Hepatic stellate cell (primary cell): ENCODE data around the gene ZNF343.
"Not testable (repeated sequence)": the region's sequence is repeated elsewhere in the genome, so short reads cannot be mapped to it uniquely, and the experiment has no call there.

Experiments
- DNase-seq: peaks from one replicate; pipeline ENCODE4 v3.0.0; 2011; ENCODE audit warnings: low spot score

ZNF343 gene

DNA sequence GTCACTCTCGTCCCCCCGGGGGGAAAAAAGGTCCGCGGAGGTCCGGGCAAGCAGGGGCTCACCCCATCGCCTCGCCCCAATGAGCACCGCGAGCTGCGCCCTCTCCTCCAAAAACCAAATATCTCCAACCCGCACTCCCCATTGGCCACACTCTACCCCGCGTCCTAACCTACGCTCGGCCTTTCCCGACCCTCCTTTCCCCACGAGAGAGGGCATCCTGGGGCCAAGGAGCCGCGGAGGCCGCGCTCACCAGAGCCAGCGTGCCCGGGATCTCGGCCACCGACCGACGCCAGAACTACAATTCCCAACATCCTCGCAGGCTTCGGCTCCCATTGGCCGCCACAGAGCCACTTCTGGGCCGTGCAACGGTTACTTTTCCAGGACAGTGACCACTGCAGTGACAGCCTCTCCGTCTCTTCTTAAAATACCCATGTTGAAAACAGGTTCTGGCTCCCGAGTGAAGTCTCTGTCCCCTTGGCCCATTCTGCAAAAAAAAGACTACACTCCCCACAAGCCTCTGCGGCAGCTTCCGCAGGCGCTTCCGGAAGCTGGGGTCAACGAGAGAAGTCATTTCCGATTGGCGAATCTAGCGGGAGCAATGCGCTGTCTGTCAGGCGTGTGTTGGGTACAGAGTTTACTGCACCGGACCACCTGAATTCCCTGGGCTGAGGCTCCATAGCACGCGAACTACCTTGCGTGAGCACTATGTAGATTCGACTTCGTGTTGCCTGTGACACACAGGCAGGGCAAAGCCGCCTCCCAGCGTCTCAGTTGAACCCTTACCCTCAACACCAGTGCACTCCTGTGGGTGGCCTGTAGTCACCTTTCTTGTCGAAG lies at the start of gene ZNF343:
Gene ZNF343, minus strand, starts transcription at position 285 of the 837 bp plus-strand sequence. CDS start 15,020 bp downstream, outside the sequence.
- peak; percentile 86 for DNase-seq

DNA sequence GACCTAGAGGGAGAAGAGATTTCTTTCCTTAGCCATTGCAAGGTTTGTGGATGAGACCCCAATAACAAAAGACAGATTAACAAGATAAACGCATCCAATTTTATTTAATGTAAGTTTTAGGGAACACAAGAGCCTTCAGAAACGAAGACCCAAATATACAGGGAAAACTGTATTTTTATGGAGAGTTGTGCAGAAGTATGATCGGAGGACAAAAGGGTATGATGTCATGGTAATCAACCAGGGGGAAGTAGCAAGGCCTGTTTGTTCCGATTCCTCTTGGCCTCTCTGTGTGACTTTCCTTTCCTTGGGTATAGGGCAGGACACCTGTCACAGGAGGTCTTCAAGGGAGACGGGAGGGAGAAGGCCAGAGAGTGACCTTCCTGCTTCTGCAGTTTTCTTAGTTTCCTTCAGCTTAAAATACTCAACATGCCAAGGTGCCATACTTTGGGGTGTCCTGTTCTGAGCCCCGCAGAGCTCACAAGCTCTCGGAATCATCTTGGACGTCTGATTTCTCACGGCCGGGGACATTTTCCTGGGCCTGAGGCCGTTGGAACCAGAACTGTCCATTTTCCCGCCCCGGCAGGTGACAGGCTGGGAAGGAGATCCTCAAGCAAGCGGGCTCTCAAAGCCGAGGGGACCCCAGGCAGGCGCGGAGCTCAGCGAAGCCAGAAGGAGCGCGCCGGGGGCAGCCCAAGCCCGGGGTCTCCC lies 49.3 kb upstream of the ZNF343 start:
- DNase-seq, result no peak

DNA sequence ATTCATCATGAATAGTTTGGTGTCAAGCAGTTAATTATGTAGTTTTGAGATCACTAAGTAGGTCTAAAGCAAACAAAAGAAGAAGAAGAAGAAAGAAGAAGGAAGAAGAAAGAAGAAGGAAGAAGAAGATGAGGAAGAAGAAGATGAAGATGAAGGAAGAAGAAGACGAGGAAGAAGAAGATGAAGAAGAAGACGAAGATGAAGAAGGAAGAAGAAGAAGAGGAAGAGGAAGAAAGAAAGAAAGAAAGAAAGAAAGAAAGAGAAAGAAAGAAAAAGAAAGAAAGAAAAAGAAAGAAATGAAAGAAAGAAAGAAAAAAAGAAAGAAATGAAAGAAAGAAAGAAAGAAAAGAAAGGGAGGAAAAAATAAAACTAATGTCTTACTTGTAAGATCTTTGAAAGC lies 36.9 kb upstream of the ZNF343 start:
- no peak for DNase-seq

DNA sequence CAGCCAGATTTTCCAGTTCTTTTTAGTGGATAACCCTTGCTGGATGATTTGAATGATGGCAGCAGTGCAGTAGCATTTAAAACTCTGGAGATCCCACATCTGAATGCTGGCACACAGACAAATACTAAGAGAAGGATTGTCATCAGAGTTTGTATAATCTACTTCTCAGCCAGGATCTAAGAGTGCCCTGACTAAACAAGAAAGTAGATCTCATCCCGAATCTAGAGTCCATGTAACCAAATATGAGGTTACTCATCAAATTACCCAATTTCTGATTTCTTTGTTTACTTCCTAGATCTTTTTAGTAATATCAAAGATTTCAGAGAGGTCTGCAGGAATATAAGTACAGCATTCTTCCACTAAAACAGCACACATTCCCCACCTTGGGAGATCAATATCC lies 35.5 kb upstream of the ZNF343 start:
- no peak for DNase-seq

DNA sequence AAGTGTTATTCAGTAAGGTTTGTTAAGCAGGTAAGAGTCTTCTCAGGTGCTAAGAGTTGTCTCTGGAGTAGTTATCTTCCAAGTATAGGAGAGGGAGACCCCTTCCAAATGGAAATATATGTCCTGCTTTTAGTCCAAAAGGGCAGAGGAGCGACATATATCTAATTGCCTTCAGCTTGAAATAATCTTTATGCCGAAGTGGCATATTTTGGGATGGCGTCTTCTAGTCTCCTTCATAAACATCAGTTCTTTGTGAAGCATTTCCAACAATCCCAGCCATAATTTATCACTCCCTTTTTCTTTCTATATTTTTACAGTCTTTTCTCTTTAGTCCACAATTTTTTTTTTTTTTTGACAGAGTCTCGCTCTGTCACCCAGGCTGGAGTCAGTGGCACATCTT lies 33.6 kb upstream of the ZNF343 start:
- DNase-seq, result no peak

DNA sequence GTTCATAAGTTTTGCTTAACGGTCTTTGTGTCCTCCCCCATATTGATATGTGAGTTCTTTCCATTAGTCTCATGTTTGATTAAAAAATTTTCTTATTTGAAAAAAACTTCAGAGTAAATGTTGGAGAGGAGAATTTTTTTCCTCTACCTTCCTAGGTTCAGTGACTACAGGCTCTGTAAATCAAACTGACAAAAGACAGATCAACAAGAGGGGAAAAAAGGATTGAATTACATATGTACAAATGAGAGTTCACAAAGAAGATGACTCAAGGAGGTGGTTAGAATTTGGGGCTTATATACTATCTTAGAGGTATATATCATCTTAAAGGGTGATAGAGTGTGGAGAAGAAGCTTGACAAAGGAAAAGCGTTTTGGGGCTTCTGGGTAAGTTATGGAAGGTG lies 33.2 kb upstream of the ZNF343 start:
- no peak for DNase-seq

DNA sequence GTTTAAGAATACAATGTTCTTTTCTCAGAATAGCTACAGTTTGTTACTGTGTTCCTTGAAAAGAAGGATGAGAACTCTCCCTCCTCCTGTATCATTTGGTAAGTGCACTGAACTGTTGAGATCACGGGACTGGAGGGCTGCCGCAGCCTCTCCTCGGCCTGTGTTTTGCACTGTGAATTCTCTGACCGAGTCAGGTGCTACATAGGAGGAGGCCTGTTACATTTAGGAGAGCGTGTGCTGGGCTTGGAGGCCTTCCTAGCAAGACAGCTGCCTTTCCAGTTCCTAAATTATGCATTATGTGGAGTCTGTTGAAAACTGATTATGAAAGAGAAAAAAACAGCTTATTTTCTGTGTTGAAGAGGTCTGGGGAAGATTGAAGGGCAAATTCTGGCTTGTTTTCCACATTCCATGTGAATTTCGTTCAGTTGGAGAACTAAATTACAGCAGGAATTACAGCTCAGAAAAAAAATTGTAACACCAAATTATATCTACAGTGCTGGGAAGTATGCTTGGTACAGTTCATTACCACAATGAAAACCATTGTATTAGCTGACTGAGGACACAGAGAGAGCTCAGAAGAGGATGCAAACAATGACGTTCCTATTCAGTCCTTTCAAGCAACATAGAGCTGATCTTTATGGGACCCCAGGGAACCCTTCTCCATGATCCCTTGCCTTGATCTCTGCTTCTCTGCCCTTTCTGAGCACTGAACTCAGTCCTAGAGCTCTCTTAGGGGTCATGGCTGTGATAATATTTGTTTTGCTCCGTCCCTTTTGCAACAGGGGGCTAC lies 30.4 kb upstream of the ZNF343 start:
- no peak for DNase-seq

DNA sequence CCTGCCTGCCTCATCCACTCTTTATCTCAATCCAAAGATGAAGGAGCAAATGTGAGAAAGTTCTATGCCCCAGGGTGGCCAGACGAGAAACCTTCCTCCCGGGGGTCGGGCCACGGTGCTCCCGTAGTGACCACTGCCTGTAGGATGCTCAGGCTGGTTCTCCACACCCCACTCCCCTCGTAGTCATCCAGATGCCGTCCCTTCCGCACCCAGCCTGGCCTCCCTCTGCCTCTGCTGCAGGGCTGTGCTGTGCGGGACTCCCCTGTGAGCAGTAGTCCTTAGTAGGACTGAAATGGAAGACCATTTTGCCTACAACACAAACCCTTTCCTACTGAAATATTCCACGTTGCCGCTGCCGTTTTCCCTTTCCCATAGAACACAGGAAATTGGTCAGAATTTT lies 29.6 kb upstream of the ZNF343 start:
- DNase-seq, result no peak

DNA sequence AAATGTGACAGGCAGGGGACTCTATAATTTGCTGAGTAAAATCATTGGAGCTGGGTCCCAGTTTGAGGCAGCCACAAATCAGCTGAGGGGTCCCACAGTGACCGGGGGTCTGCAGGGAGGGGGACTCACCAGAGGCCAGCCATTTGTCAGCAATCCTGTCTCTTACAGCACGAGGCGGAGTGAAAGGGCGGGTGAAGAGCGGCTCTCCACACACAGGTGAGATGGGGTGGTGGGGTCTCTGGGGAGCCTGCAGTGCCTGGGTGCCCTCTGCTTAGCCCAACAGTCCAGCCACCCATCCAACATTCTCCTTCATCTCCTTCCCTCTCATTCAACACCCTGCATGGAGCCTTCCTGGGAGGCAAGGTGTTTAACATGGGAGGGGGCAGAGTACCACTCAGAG lies 28.4 kb upstream of the ZNF343 start:
- no peak for DNase-seq

DNA sequence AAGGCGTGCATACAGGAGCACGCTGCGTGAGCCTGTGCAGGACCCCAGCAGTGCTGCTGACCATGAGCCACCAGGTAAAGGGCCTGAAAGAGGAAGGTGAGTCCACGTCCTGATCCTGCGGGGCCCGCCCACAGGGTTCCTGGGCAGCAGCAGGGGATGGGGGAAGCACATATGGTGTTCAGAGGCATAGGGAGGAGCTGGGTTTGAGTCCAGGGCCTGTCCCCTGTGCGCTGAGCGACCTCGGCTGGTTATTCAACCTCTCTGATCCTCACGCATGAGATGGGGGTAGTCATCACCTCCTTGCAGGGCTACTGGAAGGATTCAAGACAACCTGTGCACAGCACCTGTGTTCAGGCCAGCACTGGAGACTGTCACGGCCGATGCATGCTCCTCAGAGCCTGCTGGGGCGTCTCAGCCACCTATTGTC lies 27.9 kb upstream of the ZNF343 start, which contains the start of gene TMC2:
Gene TMC2, plus strand, starts transcription at position 14 of the 427 bp plus-strand sequence. Its CDS starts 49 bp downstream, at position 63.
- DNase-seq, result no peak

DNA sequence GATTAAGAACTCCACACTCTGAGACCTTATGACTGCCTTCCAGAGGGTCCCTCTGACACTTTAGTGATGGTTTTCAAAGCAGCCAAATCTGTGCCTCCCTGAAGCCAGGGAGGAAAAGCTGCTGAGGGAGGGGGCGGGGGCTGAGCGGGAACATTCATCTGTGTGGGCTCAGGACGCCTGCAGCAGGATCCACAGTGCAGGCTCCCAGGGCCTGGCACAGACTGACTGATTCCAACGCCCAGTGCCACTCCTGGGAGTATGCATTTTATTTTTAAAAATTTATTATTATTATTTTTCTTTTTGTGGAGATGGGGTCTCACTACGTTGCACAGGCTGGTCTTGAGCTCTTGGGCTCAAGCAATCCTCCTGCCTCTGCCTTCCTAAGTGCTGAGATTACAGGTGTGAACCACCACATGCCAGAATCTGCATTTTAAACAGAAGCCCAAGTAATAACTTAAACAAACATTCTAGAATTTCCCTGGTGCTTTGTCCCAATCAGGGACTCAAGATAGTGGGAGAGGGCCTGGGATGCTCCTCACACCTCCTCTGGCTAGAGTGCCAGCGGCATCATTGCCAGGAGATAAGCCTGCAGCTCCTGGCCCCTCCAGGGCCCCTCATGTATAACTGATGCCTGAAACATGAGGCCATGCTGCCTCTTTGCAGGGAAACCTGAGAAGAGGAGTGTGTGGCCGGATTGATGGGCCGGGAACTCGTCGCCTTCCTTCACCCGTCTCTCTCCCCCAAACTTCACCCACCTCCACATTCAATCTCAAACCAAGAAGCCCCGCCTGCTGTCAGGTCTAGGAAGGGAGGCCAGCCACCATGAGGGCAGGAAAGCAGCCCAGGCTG lies 27.2 kb upstream of the ZNF343 start:
- DNase-seq, result no peak

DNA sequence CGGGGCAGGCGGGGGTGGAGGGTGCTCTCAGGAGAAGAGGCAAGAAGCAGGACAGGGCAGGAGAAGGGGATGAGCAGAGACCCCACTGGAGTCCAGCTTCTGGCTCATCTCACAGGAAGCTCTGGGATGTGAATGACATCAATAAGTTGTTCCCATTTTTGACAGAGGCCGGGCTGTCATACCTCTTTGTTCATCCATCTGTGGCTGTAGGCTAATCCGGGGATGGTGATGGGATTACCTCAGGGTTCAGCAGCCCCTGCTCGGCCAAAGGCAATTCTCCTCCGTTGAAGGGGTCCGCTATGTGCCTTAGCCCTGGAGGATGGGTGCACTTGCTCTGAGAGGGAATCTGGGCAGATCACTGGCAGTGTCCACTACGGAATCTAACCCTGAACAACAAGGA lies 24.4 kb upstream of the ZNF343 start:
- DNase-seq, result no peak

DNA sequence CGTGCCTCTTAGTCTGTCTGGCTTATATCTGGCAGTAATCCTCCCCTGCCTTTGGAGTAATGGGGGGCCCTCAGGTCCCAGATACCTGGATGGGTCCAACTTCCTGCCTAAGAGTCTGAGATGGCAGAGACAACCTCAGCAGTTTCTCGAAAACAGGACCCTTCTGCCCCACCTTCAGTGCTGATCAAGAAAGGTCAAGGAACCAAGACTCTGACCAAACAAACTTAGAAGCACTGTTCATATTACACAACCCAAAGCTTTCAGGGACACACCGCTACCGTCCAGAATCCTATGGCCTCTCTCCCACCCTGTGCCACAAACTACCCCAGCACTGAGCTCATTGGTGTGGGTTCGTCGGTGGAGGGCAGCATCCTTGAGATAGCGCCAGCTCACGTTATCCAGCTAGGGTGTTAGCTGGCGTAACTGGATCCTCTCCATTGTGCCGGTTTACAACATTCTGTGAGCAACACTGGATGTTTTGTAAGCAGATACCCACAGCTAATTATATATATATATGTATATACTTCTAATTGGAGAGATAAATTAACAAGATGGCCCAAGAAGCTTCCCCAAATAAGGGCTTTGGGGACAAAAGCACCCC lies 20.1 kb upstream of the ZNF343 start:
- no peak for DNase-seq

DNA sequence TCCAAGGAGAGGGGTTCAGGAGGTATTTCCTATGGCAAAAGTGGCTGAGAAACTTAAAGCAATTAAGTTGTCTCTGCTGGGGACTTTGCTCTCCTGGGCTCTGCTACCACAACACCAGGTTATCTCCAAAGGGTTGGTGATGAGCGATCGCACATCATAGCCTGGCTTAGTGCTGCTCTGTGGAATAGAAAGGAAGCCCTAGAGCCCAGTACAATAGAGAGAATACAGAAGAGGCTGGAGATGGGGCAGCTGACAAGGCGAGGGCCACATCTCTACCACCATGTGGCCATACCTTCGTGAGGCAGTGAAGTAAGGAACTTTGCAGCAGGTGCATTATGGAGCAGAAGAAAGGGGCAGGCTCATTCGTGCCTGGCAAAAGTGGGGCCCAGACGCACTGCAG lies 19.0 kb upstream of the ZNF343 start:
- DNase-seq, result no peak

DNA sequence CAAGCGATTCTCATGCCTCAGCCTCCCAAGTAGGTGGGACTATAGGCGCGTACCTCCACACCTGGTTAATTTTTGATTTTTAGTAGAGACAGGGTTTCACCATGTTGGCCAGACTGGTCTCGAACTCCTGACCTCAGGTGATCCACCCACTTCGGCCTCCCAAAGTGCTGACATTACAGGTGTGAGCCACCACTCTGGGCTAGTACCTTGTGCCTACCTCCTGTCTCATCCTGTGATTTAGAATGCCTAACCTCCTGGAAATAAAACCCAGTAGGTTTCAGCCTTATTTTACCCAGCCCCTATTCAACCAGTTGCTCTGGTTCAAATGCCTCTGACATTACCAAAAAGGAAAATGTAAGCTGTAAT lies 17.5 kb upstream of the ZNF343 start:
- not testable (repeated sequence) for DNase-seq

DNA sequence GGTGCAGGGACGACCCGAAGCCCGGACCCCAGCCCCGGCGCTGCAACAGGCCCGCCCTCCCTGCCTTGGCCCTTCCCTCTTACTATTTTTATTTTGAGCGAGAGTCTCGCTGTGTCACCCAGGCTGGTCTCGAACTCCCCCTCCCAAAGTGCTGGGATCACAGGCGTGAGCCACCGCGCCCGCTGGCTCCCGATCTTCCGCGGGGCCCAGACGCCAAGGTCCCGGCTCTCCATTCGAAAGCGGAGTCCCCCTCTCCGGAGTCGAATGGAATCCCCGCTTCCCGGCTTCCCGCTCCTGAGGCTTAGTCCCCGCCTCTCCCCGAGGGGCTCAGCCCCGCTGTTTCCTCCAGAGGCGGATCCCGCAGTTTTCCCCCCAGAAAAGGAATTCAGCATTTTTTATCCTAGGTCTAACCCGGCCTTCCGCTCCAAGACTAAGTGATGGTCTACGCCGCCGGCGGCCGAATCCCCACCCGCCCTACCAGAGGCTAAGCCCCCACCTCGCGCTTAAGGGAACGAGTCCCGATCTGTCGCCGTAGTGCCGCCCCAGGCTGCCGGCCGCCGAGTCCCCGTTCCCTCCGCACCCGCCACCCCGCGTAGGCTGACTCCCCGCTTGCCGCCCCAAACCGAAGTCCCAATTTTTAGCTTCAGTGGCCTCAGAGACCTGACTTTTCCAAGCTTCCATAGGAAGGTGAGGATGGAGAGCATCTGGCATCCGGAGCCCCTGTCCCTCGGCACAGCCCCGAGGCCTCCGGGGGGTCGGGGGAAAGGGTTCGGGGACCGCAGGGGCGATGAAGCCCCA lies 16.2 kb upstream of the ZNF343 start:
- DNase-seq, result peak; percentile 71

DNA sequence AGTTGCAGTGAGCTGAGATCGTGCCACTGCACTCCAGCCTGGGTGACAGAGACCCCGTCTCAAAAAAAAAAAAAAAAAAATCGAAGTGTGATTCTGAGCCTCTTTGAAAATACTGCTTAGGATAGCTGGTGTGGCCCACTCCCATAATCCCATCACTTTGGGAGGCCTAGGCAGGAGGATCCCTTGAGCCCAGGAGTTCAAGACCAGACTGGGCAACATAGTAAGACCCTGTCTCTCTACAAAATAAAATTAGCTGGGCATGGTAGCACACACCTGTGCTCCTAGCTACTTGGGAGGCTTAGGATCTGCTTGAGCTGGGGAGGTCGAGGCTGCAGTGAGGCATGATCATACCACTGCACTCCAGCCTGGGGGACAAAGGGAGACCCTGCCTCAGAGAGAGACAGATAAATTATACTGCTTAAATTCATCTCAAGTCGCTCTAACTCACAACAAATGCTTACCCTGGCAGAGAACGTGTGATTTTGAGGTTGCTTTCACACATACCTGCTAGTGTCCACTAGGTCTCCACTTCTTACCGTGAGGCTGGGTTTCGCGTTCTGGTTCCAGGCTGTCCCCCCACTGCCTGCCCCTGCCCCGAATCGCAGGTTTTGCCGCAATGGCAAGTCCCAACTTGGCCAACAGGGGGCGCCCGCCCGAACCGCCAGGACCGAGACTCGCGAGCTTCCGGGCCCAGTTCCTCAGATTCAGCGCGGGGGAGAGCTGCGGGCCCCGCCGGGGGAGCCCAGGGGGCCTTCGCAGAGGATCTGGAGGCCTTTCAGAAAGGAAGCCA lies 15.4 kb upstream of the ZNF343 start:
- peak; percentile 73 for DNase-seq

DNA sequence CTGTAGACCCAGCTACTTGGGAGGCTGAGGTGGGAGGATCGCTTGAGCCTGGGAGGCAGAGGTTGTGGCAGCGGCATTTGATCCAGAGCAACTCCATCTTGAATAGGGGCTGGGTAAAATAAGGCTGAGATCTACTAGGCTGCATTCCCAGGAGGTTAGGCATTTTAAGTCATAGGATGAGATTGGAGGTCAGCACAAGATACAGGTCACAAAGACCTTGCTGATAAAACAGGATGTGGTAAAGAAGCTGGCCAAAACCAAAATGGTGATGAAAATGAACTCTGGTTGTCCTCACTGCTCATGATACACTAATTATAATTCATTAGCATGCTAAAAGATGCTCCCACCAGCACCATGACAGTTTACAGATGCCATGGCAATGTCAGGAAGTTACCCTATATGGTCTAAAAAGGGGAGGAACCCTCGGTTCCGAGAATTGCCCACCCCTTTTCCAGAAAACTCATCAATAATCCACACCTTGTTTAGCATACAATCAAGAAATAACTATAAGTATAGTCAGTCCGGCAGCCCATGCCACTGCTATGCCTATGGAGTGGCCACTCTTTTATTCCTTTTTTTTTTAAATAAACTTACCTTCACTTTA lies 14.2 kb upstream of the ZNF343 start:
- DNase-seq, result not testable (repeated sequence)
